Adrenal gland (tissue), 12 donors: ENCODE measurements around the gene RAD51C. TPM values are rescaled to one million over a fixed set of nuclear protein-coding genes. Genes with fewer than 3 reads are reported as not detected.

Source experiments
- DNase-seq, 7 donors: peaks; one replicate each; pipeline ENCODE4 v3.0.0-alpha.2; 2019 to 2020
- H3K27ac ChIP-seq, 5 donors: fragments of 200-600 bp; sonication (generic) in 4 of 5; 1 replicate in 3 of 5; 2 replicates in 2 of 5; pipeline versions ENCODE4 v1.5.1 to v1.8.0; 2016 to 2020; ENCODE audit warnings: mild to moderate bottlenecking in 1 of 5
- H3K27me3 ChIP-seq: fragments of 200-600 bp; 2 replicates; pipeline ENCODE4 v1.8.0; 2021
- H3K36me3 ChIP-seq, 2 donors: fragments of 200-600 bp; replicated peaks in 1 of 2; 1 replicate in 1 of 2; 2 replicates in 1 of 2; pipeline versions ENCODE4 v1.5.1 to v1.8.0; 2018 to 2022
- H3K4me1 ChIP-seq, 2 donors: fragments of 200-600 bp; replicated peaks in 1 of 2; 1 replicate in 1 of 2; 2 replicates in 1 of 2; pipeline versions ENCODE4 v1.5.1 to v1.8.0; 2018 to 2021
- H3K4me3 ChIP-seq, 4 donors: fragments of 200-600 bp; sonication (generic) in 3 of 4; one replicate each; pipeline ENCODE4 v1.5.1; 2016 to 2018
- H3K9me3 ChIP-seq, 3 donors: fragments of 200-600 bp; sonication (generic) in 1 of 3; replicated peaks in 1 of 3; 1 replicate in 2 of 3; 2 replicates in 1 of 3; pipeline versions ENCODE4 v1.5.1 to v1.8.0; 2016 to 2021
- POLR2A ChIP-seq, 2 donors: fragments of 450-650 bp; IDR thresholded peaks; one replicate each; pipeline ENCODE4 v1.6.1; 2017; ENCODE audit warnings: antibody characterized with exemption in 2 of 2, mild to moderate bottlenecking in 2 of 2, moderate library complexity in 1 of 2
- WGBS, 4 donors: extraction: QIAGEN DNeasy Blood & Tissue Kit in 2 of 4; methylation state at CpG; one replicate each; pipeline versions ENCODE4 v1.1.5 to v1.1.7; 2013 to 2017; 5-methylcytosine and 5-hydroxymethylcytosine counted together
- intact Hi-C, 2 donors: fragments of 100-400 bp; cut with DNase I; formaldehyde crosslinking; loops; one replicate each; pipeline versions ENCODE4 v1.14.1 to v1.15.0; 2022 to 2023
- polyA plus RNA-seq, 3 donors: library from polyadenylated mRNA; stranded (reverse); fragments of 200-250 nt in 2 of 3; fragments of 350-450 nt in 1 of 3; fragmentation: Illumina TruSeq in 1 of 3; extraction: RNeasy Lipid Tissue Mini Kit (QIAGEN cat#74804) in 1 of 3; gene quantifications; one replicate each; pipeline ENCODE4 v1.2.3, GENCODE V29; 2013 to 2014
- total RNA-seq, 9 donors: library from RNA; depleted of rRNA in 4 of 9; stranded (reverse); fragments of >200 nt in 4 of 9; fragments of 120-200 nt in 1 of 9; fragmentation: NEBNext Ultra II Directional in 1 of 9; extraction: Animal tissue kit (Norgen Biotek cat#: 25700) in 1 of 9; gene quantifications; one replicate each; pipeline versions ENCODE4 v1.1.0 to v1.2.4, GENCODE V29; 2013 to 2023
- TF ChIP-seq, protein P1 (sequence below), 6 experiments: fragments of 450-650 bp in 4 of 6; fragments of 200-600 bp in 2 of 6; sonication (generic) in 1 of 6; IDR thresholded peaks; 1 replicate in 5 of 6; 2 replicates in 1 of 6; pipeline versions ENCODE4 v1.5.1 to v1.8.0; 2016 to 2021; ENCODE audit warnings: antibody characterized with exemption in 6 of 6, mild to moderate bottlenecking in 2 of 6, moderate library complexity in 1 of 6
- donor health status: healthy with polysubstance abuse.
- donor health status: Bipolar disorder and iron deficiency.
- donor health status: DM: yes; HTN: yes; CAD: no.
- donor health status: DM: no; HTN: no; CAD: no.
- donor health status: DM: no; HTN: no; CAD: no.
- donor health status: DM: yes; HTN: yes; CAD: no.

RAD51C gene
- total and polyA plus RNA-seq, 12 donors, result 11.7 to 60.2 (median 30.7) TPM

GRCh38 chr17:58728798-58729197, 36.4 kb downstream of the RAD51C start:
- H3K27ac ChIP-seq, result no peak overlapping the region
- H3K4me3 ChIP-seq, result no peak overlapping the region
- no peaks in the 10 kb centered on the region for H3K36me3 ChIP-seq
- H3K4me1 ChIP-seq, result no peaks in the 10 kb centered on the region
- DNase-seq, result no peak
- no peak for TF ChIP-seq POLR2A (IDR thresholded peaks at IDR 0.05)
- TF ChIP-seq, protein P1, sequence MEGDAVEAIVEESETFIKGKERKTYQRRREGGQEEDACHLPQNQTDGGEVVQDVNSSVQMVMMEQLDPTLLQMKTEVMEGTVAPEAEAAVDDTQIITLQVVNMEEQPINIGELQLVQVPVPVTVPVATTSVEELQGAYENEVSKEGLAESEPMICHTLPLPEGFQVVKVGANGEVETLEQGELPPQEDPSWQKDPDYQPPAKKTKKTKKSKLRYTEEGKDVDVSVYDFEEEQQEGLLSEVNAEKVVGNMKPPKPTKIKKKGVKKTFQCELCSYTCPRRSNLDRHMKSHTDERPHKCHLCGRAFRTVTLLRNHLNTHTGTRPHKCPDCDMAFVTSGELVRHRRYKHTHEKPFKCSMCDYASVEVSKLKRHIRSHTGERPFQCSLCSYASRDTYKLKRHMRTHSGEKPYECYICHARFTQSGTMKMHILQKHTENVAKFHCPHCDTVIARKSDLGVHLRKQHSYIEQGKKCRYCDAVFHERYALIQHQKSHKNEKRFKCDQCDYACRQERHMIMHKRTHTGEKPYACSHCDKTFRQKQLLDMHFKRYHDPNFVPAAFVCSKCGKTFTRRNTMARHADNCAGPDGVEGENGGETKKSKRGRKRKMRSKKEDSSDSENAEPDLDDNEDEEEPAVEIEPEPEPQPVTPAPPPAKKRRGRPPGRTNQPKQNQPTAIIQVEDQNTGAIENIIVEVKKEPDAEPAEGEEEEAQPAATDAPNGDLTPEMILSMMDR (IDR thresholded peaks at IDR 0.05), result no peak
- no peaks in the 10 kb centered on the region for H3K27me3 ChIP-seq
- intact Hi-C loops, result no loop called here
- 8 to 28% (median 21%) methylated on average over 1 of the region's 1 CpG for WGBS, 4 donors
- H3K9me3 ChIP-seq, result no peaks in the 10 kb centered on the region

DNA sequence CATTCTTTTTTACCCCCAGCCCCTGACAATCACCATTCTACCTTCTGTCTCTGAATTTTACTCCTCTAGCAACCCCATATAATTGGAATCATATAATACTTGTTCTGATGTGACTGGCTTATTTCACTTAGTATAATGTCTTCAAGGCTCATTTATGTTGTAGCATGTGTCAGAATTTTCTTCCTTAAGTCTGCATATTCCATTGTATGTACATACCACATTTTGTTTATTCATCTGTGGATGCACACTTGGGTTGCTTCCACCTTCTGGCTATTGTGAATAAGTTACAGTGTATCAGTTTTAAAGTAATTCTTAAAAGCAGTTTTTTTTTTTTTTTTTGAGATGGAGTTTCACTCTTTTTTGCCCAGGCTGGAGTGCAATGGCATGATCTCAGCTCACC, 38.5 kb downstream of the RAD51C start:
- H3K4me1 ChIP-seq, result no peaks in the 10 kb centered on the region
- H3K4me3 ChIP-seq, result no peak overlapping the region
- no peaks in the 10 kb centered on the region for H3K36me3 ChIP-seq
- TF ChIP-seq POLR2A (IDR thresholded peaks at IDR 0.05), result no peak
- TF ChIP-seq, protein P1 (IDR thresholded peaks at IDR 0.05), result no peak
- intact Hi-C loops, result no loop called here
- no peaks in the 10 kb centered on the region for H3K9me3 ChIP-seq
- no peaks in the 10 kb centered on the region for H3K27me3 ChIP-seq
- DNase-seq, result no peak
- H3K27ac ChIP-seq, result no peak overlapping the region

GRCh38 chr17:58734040-58734439, 41.6 kb downstream of the RAD51C start:
- no peaks in the 10 kb centered on the region for H3K27me3 ChIP-seq
- H3K36me3 ChIP-seq, result no peaks in the 10 kb centered on the region
- intact Hi-C loops, result no loop called here
- TF ChIP-seq, protein P1 (IDR thresholded peaks at IDR 0.05), result no peak
- no peak for TF ChIP-seq POLR2A (IDR thresholded peaks at IDR 0.05)
- H3K4me3 ChIP-seq, result no peak overlapping the region
- no peak for DNase-seq
- 88 to 95% (median 92%) methylated on average over 3 of the region's 3 CpGs for WGBS, 4 donors
- H3K27ac ChIP-seq, result no peak overlapping the region
- H3K9me3 ChIP-seq, result no peaks in the 10 kb centered on the region
- no peaks in the 10 kb centered on the region for H3K4me1 ChIP-seq

- 77 to 86% (median 78%) methylated on average over 3 of the region's 3 CpGs for WGBS, 4 donors
- intact Hi-C loops, result no loop called here
- no peak for DNase-seq
- TF ChIP-seq, protein P1 (IDR thresholded peaks at IDR 0.05), result no peak
- no peak for TF ChIP-seq POLR2A (IDR thresholded peaks at IDR 0.05)
- no peaks in the 10 kb centered on the region for H3K9me3 ChIP-seq
- no peaks in the 10 kb centered on the region for H3K27me3 ChIP-seq
- no peak overlapping the region for H3K4me3 ChIP-seq
- no peaks in the 10 kb centered on the region for H3K36me3 ChIP-seq
- H3K27ac ChIP-seq, result no peak overlapping the region
- no peaks in the 10 kb centered on the region for H3K4me1 ChIP-seq
These were observed 42.4 kb downstream of the RAD51C start for GRCh38 chr17:58734811-58735210.
